ENCODE measurements around the gene CTSH. TPM values are rescaled to one million over a fixed set of nuclear protein-coding genes. Genes with fewer than 3 reads are reported as not detected.

Gene CTSH
- total RNA-seq, 1 experiment from 2014 or later = 20.4 TPM

GRCh38 chr15:78950343-78950742 is 5.5 kb upstream of the CTSH start (continued):
- TF ChIP-seq HMGXB4 (CRISPR knock-in tag; IDR thresholded peaks at IDR 0.05) (no peak), JUN (CRISPR knock-in tag; IDR thresholded peaks at IDR 0.05) (no peak), TP53 (CRISPR knock-in tag; IDR thresholded peaks at IDR 0.05) (no peak), ZNF396 (CRISPR knock-in tag; IDR thresholded peaks at IDR 0.05; ENCODE audit: borderline replicate concordance) (no peak)

- ChIA-PET POLR2A (no interaction called here), CTCF (interaction anchor here (1.7 to 3.1 kb wide), 2 partner anchors 29 to 57 kb away, joined by 11 to 14 read pairs; no protein-coding TSS in a partner anchor)
- Mint-ChIP-seq H3K9me3 (no peaks in the 10 kb centered on the region), H3K36me3 (no peaks in the 10 kb centered on the region), H3K27me3 (ENCODE audit: low read depth) (peaks cover 27% of the 10 kb centered on the region), H3K27ac (no peak overlapping the region), H3K4me3 (no peak overlapping the region), H3K4me1 (peaks cover 18% of the 10 kb centered on the region)
- ATAC-seq (no peak), DNase-seq (ENCODE audit: low spot score) (no peak)
- TF ChIP-seq CBFB (CRISPR knock-in tag; IDR thresholded peaks at IDR 0.05; ENCODE audit: low read depth) (no peak), TP53 (CRISPR knock-in tag; IDR thresholded peaks at IDR 0.05) (no peak)
Measured at GRCh38 chr15:78949461-78949860, 4.6 kb upstream of the CTSH start.

GRCh38 chr15:78947506-78947905 is 2.7 kb upstream of the CTSH start:
- Mint-ChIP-seq H3K4me3 (no peak overlapping the region), H3K4me1 (peaks cover 23% of the 10 kb centered on the region), H3K36me3 (no peaks in the 10 kb centered on the region), H3K27ac (no peak overlapping the region), H3K9me3 (no peaks in the 10 kb centered on the region), H3K27me3 (ENCODE audit: low read depth) (peaks cover 46% of the 10 kb centered on the region)
- ATAC-seq = no peak
- ChIA-PET POLR2A (no interaction called here), CTCF (interaction anchor here (0.9 to 1.7 kb wide), 5 partner anchors 32 to 237 kb away, joined by 3 to 6 read pairs (median 4); no protein-coding TSS in a partner anchor)
- DNase-seq (ENCODE audit: low spot score) = no peak
- no peak for TF ChIP-seq ARID4B (CRISPR knock-in tag; IDR thresholded peaks at IDR 0.05; ENCODE audit: borderline replicate concordance)
- no peak for TF ChIP-seq ZNF396 (CRISPR knock-in tag; IDR thresholded peaks at IDR 0.05; ENCODE audit: borderline replicate concordance)
- TF ChIP-seq IRF2 (CRISPR knock-in tag; IDR thresholded peaks at IDR 0.05; ENCODE audit: borderline replicate concordance, low read depth) = no peak
- no peak for TF ChIP-seq ATF1 (CRISPR knock-in tag; IDR thresholded peaks at IDR 0.05)
- TF ChIP-seq PRRX2 (CRISPR knock-in tag; IDR thresholded peaks at IDR 0.05) = no peak

GRCh38 chr15:78946493-78946892 is 1.6 kb upstream of the CTSH start:
- Mint-ChIP-seq H3K27me3 (ENCODE audit: low read depth) (peaks cover 47% of the 10 kb centered on the region), H3K4me1 (peaks cover 18% of the 10 kb centered on the region), H3K9me3 (no peaks in the 10 kb centered on the region), H3K36me3 (no peaks in the 10 kb centered on the region), H3K4me3 (no peak overlapping the region), H3K27ac (no peak overlapping the region)
- no peak for TF ChIP-seq JAZF1 (CRISPR knock-in tag; IDR thresholded peaks at IDR 0.05)
- no peak for TF ChIP-seq ZNF671 (CRISPR knock-in tag; IDR thresholded peaks at IDR 0.05)
- TF ChIP-seq ZNF512 (CRISPR knock-in tag; IDR thresholded peaks at IDR 0.05; ENCODE audit: borderline replicate concordance) = no peak
- TF ChIP-seq USF2 (CRISPR knock-in tag; IDR thresholded peaks at IDR 0.05) = no peak
- DNase-seq (ENCODE audit: low spot score) = no peak
- ATAC-seq = no peak
- ChIA-PET POLR2A (interaction anchor here (0.6 kb wide), 1 partner anchor 46 kb away, joined by 6 read pairs; no protein-coding TSS in a partner anchor), CTCF (interaction anchor here (0.9 to 1.7 kb wide), 4 partner anchors 33 to 238 kb away, joined by 3 to 8 read pairs (median 5); no protein-coding TSS in a partner anchor)
